NOMO-1 (cell line): ENCODE results near the gene TUBB2A.
"Not testable (repeated sequence)": the region's sequence is repeated elsewhere in the genome, so short reads cannot be mapped to it uniquely, and the experiment has no call there.

ENCODE experiments used
- DNase-seq, 2 experiments: peaks; one replicate each; lab custom pipeline; 2025; ENCODE audit not compliant: unreplicated experiment in 2 of 2; lab: John Stamatoyannopoulos, UW

The TUBB2A gene

DNA sequence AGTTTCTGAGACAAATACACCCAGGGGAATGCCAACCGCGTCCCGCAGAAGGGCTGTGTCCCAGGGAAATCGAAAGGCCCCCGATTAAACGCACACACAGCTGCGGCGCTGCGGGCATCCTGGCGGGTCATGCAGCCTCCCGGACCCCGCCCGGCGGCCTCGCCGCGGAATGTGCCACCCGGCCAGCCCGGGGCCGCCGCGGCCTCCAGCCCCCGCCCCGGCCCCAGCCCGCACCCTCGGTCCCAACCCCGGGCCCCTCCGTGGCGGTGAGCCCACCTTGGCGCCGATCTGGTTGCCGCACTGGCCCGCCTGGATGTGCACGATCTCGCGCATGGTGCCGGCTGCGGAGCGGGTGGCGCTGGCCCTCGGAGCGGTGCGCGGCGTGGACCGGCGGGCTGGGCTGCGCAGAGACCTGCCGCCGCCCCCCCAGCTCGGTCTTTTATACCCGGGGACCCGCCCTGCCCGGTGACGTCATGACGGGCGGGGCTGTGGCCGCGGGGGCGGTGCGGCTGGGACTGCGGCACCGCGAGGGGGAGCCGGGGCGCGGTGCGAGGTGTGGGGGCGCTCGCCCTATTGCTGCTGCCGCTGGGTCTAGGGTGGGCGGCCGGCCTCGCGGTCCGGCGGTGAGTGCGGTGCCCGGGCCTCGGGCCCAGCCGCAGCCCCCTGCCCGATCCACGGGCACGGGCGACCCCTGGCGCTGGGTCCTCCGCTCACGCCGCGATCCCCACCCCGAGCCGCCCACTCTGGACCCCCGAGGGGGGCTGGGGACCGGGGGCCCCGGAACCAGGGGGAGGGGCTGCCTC is at the start of gene TUBB2A:
TSS of gene TUBB2A (minus strand) at position 414 of the 803 bp plus-strand sequence. CDS start at position 333, 81 bp downstream.
- peak; percentile 44 to 74 for DNase-seq

DNA sequence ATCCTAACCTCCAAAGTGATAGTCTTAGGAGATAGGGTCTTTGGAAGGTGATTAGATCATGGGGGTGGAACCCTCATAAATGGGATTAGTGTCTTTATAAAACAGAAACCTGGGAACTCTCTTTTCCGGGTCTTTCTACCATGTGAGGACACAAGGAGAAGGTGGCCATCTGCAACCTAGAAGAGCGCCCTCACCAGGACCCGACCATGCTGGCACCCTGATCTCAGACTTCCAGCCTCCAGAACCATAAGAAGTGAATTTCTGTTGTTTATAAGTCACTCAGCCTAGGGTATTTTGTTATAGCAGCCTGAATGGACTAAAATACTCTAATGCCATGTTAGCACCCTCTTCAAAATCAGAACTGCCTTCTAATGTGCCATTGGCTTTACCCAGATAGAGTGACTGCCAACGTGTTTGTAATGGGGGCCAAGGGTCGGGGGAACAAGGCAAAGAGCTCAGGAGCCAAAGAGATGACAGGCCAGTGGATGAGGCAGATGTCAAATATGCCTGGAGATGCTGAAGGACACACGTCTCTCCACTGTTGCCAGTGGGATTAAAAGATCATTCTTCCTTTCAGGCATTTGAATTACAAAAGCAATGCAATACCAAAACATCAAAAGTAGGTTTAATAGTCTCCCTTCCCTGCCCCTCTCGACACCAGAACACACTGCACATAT is 49.1 kb upstream of the TUBB2A start:
- no peak for DNase-seq

DNA sequence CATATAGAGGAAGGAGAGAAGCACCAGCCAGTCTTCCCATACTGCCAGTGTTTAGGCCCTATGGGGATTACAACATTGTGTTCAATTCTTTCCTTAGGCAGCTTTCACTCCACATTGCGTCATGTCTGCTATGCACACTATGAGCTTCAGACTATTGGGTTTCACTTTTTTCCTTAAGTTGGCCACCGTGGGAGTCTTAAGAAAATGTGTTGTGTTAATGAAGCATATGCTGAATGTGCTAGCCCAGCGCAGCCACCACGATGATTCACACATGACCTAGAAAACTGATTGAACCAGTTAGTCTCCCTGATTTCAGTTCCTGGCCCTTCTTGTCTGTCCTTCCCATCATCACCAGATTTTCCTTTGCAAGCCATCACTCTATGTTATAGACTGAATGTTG is 48.6 kb upstream of the TUBB2A start:
- no peak for DNase-seq

DNA sequence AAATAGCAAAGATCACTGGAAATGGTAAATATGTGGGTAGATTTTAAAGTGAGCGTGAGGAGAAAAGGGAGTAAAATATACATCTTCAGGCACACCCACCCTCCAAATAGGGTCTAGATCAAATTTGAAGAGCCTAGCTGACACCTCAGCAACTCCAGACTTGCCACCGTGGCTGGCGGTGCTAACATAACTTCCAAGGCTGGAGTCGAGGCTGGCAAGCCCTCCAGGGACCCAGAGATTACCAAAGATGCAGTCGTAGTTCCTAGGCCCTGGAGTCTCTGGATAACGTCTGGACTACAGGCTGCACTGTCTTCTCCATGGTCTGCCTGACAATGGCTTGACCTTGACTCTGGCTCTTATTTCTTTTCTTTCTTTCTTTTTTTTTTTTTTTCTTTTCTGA is 47.6 kb upstream of the TUBB2A start:
- no peak for DNase-seq

DNA sequence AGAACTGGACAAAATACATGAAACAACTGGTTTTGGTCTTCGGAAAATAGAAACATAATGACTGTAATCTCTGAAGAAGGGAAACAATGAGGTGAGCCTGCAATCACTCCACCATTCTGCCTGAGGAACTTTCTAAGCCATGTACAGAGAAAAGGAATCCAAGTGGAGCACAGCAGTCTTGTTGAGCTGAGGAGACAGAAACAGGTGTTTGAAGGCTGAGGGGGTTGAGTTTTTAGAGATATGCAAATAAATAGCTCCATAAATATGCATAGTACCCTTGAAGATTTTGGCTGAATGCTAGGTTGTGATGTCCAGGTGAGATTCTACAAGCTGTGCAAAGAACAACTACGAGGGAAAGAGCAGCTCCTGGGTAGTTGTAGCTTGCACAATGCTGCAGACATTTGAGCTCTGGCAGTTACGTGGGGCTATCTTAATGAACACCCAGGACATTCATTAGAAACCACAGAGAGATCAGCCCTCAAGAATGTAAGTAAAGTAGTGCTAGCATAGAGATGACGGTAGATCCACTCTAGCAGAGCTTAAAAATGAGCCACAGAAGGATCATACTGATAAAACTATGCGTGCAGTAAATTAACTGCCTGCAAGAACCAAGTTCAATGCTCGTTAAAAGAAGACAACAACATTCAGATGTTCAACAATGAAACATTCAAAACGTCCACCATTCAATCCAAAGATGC is 45.8 kb upstream of the TUBB2A start:
- DNase-seq: no peak

DNA sequence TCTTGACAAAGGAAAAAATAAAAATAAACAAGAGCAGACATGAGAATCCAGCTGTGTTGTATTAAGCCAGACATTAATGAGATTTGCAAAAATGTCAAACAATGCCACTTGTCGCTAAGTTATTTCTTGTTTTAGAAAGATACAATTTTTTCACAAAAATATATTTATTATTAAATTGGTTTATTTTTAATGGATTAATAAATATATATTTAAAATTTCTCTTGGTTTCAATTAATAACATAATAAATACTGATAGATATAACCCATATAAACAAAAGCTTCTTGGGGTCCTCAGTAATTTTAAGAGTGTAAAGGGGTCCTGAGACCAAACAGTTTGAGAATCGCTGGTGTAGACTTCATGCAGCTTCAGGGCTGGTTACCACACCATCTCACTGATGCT is 44.0 kb upstream of the TUBB2A start:
- no peak for DNase-seq

DNA sequence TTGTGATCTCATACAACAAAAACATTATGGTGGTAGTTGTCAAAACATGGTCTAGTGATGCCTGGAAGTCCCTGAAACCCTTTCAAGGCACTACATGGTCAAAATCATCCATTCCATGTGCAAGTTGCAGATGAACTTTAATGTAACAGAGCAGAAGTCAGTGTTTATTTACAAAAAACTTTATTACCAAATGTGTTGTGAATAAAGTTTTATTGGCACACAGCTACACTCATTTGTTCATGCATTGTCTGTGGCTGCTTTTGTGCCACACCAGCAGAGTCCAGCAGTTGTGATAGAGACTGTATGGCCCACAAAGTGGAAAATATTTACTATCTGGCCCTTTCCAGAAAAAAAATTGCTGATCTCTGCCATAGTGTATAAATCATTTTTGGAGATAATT is 43.3 kb upstream of the TUBB2A start:
- no peak for DNase-seq

DNA sequence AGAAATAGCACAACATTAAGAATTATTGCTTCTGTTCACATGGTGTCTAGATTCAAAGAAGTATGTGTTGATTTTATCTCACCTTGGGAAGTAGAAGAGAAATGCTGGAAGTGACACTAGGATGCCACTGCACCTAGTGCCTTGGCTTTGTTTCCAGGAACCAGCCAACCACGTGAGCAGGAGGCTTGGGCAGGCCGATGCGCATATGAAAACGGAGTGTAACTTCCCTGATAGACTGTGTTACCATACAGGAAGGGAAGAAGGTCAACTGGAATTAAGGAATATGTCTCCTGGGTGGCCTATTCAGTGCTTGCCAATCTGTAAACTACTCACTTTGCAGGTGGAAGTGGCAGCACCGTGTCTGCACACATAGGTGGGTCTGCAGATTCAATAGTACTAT is 42.0 kb upstream of the TUBB2A start:
- no peak for DNase-seq

DNA sequence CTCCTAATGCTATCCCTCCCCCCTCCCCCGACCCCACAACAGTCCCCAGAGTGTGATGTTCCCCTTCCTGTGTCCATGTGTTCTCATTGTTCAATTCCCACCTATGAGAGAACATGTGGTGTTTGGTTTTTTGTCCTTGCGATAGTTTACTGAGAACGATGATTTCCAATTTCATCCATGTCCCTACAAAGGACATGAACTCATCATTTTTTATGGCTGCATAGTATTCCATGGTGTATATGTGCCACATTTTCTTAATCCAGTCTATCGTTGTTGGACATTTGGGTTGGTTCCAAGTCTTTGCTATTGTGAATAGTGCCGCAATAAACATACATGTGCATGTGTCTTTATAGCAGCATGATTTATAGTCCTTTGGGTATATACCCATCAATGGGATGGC is 40.4 kb upstream of the TUBB2A start:
- not testable (repeated sequence) for DNase-seq

DNA sequence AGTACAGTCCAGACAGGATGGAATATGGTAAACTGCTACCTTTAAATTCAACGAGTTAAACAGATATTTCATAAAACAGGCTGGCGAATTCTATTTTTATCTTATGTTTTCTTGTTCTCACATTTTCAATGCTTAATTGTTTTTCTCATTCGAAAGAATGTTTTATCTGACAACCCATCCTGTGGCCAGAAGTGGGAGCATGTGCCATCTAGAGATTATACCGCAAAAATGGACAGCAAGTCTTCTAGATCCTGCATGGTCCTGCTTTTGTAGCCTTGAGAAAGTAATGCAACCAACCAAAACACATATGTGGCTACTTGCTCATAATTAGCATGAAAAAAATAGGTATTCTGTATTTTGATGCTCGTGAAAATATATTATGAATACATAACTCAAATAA is 39.4 kb upstream of the TUBB2A start:
- DNase-seq: no peak

DNA sequence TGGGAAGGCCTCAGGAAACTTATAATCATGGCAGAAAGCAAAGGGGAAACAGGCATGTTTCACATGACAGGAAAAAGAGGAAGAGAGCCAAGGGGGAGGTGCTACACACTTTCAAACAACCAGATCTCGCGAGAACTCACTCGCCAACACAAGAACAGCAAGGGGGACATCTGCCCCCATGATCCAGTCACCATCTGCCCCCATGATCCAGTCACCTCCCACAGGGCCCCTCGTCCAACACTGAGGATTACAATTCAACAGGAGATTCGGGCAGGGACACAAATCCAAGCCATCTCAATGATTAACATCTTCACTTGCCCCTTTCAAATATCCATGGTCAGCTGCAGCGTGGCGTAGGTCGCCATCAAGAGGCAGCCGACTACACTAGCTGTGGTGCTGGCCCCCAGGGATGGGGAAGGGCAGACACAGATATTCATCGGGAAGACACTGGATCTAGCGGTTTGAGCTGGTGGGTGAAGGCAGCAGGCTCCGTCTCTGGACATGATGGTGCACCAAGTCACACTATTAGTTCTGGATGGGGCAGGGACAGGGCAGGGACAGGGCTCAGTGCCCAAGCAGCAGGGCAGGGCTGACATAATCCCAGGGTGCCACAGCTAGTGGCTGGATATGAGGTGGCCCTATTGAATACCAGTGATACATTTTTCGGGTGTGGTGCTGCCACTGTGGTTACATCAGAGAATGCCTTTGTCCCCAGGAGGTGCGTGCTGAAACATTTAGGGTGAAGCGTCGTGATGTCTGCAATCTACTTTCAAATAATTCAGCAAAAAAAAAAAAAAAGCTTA is 38.6 kb upstream of the TUBB2A start:
- DNase-seq: no peak

DNA sequence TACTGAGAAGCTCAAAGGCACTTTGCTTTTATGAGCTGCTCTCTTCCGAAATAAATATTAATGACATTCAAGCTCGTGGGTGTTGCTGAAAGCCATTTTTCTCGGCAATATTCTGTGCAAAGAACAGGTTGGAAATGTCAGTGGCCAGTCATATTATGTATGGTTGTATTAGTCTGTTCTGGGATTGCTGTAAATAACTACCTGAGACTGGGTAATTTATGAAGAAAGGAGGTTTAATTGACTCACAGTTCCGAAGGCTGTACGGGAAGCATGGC is 38.0 kb upstream of the TUBB2A start:
- no peak for DNase-seq

DNA sequence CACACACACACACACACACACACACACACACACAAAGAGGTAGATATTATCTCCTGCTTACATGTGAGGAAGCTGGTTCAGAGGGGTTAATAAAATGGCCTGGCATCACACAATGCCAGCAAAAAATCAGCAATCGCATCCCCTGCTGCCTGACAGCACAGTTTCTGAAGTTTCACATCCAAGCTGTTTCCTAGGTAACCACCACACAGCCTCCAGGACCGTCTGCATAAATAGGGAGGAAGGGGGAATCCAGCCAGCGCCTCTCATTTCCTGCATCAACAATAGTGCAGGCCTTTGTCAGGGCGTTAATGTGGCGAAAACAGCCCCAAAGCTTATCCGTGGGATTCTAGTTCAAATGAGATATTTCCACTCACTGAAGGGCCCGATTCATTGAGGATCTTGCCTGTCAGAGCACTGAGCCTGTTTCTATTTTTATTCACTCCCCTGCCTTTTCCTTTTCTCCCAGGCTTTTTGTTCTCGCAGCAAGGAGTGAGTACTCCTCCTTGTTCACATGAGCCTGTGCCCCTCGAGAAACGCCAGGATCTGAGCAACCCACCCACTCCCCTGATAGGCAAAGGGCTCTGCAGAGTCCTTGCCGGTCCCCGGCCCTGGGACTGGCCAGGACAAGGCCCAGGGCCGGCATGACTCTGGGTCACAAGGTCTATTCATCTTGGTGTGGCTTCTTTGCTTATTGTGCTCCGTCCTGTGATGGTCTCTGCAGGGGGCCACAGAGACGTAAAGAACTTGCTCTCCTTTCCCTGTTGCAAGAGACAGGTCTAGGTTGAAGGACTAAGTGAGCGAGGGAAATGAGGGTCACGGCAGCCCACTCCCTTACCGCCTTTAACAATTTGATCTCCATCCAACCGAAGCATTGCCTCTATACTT is 37.4 kb upstream of the TUBB2A start:
- DNase-seq: no peak

DNA sequence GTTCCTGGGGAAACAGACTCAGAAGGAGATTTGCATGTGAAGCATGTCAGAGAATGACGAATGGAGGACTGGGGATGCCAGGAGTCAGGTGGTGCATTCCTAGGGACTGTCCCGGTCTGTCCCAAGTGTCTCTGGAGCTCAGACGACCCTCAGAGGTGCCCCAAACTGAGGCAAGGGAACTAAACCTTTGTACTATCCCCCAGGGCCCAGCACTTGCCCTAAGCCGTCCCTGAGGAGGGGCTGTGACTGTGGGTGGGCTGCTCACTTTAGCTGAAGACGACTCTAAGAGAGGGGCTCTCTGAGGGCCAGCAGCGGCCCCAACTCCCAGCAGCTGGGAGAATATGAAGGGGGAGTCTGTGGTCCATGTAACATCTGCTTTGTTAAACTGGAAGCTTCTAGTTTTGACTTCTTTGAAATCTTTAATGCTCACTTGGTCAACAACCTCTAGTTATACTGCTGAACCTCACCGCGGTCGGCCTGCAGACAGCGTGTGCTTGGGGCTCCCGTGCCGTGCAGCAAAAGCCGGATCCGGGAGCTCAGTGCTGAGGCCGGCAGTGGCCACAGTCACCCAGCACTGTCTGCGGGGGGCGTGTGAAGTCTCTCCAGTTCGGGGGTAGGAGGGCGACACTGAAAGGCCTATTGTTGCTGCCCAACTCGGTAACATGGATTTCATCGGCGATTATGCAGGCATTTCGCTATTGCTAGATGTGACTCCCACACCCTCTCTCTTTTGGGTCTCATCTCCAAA is 35.9 kb upstream of the TUBB2A start:
- DNase-seq: no peak

DNA sequence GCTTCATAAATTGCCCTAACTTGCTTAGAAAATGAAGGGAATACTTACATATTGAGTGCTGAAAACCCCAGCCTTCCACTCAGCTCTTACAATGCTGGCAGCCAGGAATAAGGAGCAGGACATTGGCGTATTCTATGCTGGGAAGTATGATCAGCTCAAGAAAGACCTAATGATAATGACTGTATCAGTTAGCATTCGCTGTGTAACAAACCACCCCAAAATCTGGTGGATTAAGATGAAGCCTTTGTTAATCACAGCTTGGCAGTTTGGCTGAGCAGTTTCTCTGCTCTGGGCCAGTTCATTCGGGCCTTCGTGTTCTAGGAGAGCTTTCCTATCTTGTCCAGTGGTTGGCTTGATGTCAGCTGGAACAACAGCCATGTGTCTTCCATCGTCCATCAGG is 33.4 kb upstream of the TUBB2A start:
- DNase-seq: no peak

DNA sequence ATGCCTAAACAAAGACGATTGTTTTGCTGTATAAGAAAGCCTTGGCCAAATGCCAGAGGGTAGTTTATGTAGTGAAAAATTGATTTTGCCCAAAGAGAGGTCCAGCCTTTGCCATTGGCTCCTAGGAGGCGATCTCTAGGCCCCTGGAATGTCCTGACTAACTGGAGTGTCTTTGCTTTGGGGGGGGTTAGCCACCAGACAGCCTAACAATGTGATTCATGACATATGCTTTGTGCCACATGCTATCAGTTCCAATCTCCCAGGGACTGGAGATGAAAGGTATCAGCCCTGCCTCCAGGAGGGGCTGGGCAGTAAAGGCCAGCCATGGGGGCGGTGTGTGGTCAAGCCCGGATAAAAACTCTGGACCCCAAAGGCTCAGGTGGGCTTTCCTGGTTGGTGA is 32.7 kb upstream of the TUBB2A start:
- DNase-seq: no peak

DNA sequence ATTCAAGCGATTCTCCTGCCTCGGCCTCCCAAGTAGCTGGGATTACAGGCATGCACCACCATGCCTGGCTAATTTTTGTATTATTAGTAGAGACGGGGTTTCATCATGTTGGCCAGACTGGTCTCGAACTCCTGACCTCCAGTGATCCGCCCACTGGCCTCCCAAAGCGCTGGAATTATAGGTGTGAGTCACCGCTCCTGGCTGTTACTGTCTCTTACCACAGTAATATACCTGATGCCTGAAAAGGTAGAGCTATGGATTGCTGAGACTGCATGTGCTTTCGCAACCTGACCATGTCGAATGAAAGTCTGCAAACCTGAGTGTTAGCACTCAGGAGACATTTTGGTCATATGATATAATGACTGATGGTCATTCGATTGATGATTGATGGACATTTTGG is 31.8 kb upstream of the TUBB2A start:
- DNase-seq: not testable (repeated sequence)

DNA sequence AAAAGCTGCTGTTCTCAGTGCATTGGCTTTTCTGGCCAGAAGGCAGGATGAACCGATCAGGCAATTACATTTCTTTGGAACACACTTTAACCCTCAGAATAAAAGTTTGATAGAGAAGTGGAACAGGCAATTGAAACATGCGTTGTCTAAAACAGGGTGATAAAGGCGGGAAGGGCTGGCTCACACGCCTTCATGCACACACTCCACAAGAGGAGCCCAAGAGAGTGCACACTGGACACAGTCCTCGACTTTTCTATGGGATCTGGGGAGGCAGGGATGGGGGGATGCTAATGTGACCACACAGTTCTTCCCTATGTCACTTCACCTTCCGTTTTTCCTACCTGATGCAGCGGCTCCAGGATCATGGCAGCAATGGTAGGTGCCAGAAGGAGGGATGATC is 30.9 kb upstream of the TUBB2A start:
- DNase-seq: no peak

DNA sequence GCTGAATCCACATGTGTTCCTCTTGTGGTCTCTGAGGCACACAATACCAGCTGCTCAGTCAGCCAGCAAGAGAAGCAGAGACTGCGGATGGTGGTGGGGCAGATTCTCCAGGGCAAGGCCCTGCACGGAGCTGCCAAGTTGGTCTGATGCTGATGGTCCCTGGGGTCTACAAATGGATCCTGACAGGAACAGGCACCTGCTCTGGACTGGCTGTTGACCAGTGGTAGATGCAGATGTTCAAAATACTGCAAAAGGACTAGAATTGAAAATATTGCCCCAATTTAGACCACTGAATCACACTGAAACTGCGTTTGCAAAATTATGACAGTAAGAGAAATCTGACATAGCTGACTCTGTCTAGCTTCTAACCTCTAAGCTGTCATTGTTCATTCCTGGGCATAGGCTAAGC is 29.6 kb upstream of the TUBB2A start:
- DNase-seq: no peak

DNA sequence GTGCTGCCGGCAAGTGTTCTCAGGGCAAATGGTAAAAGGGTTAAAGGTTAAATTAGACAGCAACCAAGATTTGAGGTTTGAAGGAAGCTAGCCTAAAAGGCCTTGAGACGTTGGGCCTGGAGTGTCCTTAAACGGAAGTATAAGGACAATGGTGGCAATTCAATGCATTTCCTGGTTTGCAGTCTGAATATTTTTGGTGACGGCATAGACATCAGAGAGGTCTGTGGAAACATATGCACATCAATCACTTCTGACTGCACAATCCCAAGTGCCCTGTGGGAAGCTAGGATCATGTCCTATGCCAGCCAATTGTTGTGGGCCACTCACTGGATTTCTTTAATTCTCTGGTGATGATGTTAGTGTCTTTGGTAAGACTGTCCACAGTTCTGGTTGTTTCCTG is 25.7 kb upstream of the TUBB2A start:
- no peak for DNase-seq
